Motor neuron (in vitro differentiated cells): ENCODE measurements around the gene MKRN2OS. TPM values are rescaled to one million over a fixed set of nuclear protein-coding genes. Genes with fewer than 3 reads are reported as not detected.

Source experiments
- ATAC-seq, 8 experiments: fragments of 200-7000 bp; cut with Tn5 transposase; replicated peaks in 6 of 8; 2 replicates each; pipeline ENCODE4 v1.8.0; 2021; ENCODE audit warnings: mild to moderate bottlenecking in 8 of 8, moderate library complexity in 8 of 8
- H3K27ac ChIP-seq, 2 donors: fragments of 250-450 bp; sonication (Bioruptor Pico); 2 replicates each; pipeline ENCODE4 v1.9.0; 2021; ENCODE audit warnings: antibody characterized with exemption in 2 of 2, mild to moderate bottlenecking in 2 of 2, moderate library complexity in 1 of 2
- H3K4me1 ChIP-seq, 2 donors: fragments of 250-450 bp; sonication (Bioruptor Pico); replicated peaks in 1 of 2; 2 replicates each; pipeline ENCODE4 v1.6.1; 2021; ENCODE audit warnings: antibody characterized with exemption in 2 of 2, mild to moderate bottlenecking in 2 of 2, moderate library complexity in 1 of 2
- H3K4me3 ChIP-seq, 5 donors: fragments of 250-450 bp; sonication (Bioruptor Pico); 2 replicates each; pipeline ENCODE4 v1.9.0; 2021; ENCODE audit warnings: antibody characterized with exemption in 5 of 5, mild to moderate bottlenecking in 5 of 5, moderate library complexity in 4 of 5
- WGBS, 10 experiments: fragments of 450-650 bp; shearing (Covaris generic); methylation state at CpG; one replicate each; pipeline ENCODE4 v1.0.0; 2022; 5-methylcytosine and 5-hydroxymethylcytosine counted together
- in situ Hi-C, 9 experiments: fragments of 400-800 bp; cut with MboI; loops; one replicate each; pipeline ENCODE4 v1.15.0; 2021; ENCODE audit warnings: low sequenced_read_pairs in 9 of 9, low pct_unique_long_range_greater_than_20kb in 2 of 9; ENCODE audit not compliant: unreplicated experiment in 9 of 9
- total RNA-seq, 8 experiments: library from RNA; unstranded; fragments of 300-600 nt; gene quantifications; 2 replicates each; pipeline versions ENCODE4 v1.2.3 to v1.2.4, GENCODE V29; 2022

MKRN2OS gene
- total RNA-seq, 8 experiments from 2014 or later, result 0.33 to 3.8 (median 1.1) TPM

GRCh38 chr3:12521010-12521409 is 24.3 kb downstream of the MKRN2OS start:
- no peak overlapping the region for H3K4me3 ChIP-seq
- 83 to 100% (median 88%) methylated on average over 1 to 2 of the region's 2 CpGs; no CpG with 5 or more reads in 3 of the 10 experiments for WGBS, 10 experiments
- ATAC-seq, result no peak
- H3K4me1 ChIP-seq, result no peaks in the 10 kb centered on the region
- no peak overlapping the region for H3K27ac ChIP-seq
- in situ Hi-C loops, result no loop called here

- no peak overlapping the region for H3K27ac ChIP-seq
- no peak overlapping the region for H3K4me3 ChIP-seq
- in situ Hi-C loops, result no loop called here
- H3K4me1 ChIP-seq, result no peaks in the 10 kb centered on the region
- WGBS, 10 experiments, result 80 to 100% (median 93%) methylated on average over 1 to 6 of the region's 6 CpGs; no CpG with 5 or more reads in 2 of the 10 experiments
- no peak for ATAC-seq
These were observed 26.9 kb downstream of the MKRN2OS start for GRCh38 chr3:12518261-12519028.

GRCh38 chr3:12516873-12517272 is 28.4 kb downstream of the MKRN2OS start:
- ATAC-seq, result no peak
- in situ Hi-C loops, result no loop called here
- WGBS, 10 experiments, result 93 to 100% (median 100%) methylated on average over 1 to 11 of the region's 11 CpGs; no CpG with 5 or more reads in 1 of the 10 experiments
- H3K27ac ChIP-seq, result no peak overlapping the region
- no peaks in the 10 kb centered on the region for H3K4me1 ChIP-seq
- no peak overlapping the region for H3K4me3 ChIP-seq

- Histone ChIP-seq H3K27ac (no peak overlapping the region), H3K4me1 (no peaks in the 10 kb centered on the region), H3K4me3 (no peak overlapping the region)
- in situ Hi-C loops, result no loop called here
- no peak for ATAC-seq
These were observed 29.7 kb downstream of the MKRN2OS start for GRCh38 chr3:12515631-12516030.

- Histone ChIP-seq H3K27ac (no peak overlapping the region), H3K4me1 (no peaks in the 10 kb centered on the region), H3K4me3 (no peak overlapping the region)
- ATAC-seq, result no peak
- in situ Hi-C loops, result no loop called here
- 56 to 98% (median 92%) methylated on average over 3 to 5 of the region's 5 CpGs; no CpG with 5 or more reads in 2 of the 10 experiments for WGBS, 10 experiments
These were observed 31.4 kb downstream of the MKRN2OS start for GRCh38 chr3:12513694-12514446.

GRCh38 chr3:12512534-12513118 is 32.7 kb downstream of the MKRN2OS start:
- in situ Hi-C loops, result no loop called here
- no peaks in the 10 kb centered on the region for H3K4me1 ChIP-seq
- WGBS, 10 experiments, result 77 to 100% (median 97%) methylated on average over 1 to 4 of the region's 4 CpGs
- H3K4me3 ChIP-seq, result no peak overlapping the region
- H3K27ac ChIP-seq, result no peak overlapping the region
- peak in 3 of 8 experiments; percentile 25 to 40 (median 25) for ATAC-seq

- in situ Hi-C loops, result no loop called here
- WGBS, 10 experiments, result 71 to 100% (median 100%) methylated on average over 1 to 3 of the region's 3 CpGs; no CpG with 5 or more reads in 3 of the 10 experiments
- Histone ChIP-seq H3K4me1 (no peaks in the 10 kb centered on the region), H3K27ac (no peak overlapping the region), H3K4me3 (no peak overlapping the region)
- ATAC-seq, result no peak
These were observed 35.8 kb downstream of the MKRN2OS start for GRCh38 chr3:12509466-12509865.

- H3K4me1 ChIP-seq, result no peaks in the 10 kb centered on the region
- H3K4me3 ChIP-seq, result no peak overlapping the region
- 0 to 100% (median 62%) methylated on average over 1 to 5 of the region's 5 CpGs; no CpG with 5 or more reads in 2 of the 10 experiments for WGBS, 10 experiments
- in situ Hi-C loops, result no loop called here
- ATAC-seq, result peak in 3 of 8 experiments; percentile 54 to 88 (median 84)
- H3K27ac ChIP-seq, result no peak overlapping the region
These were observed 37.0 kb downstream of the MKRN2OS start for GRCh38 chr3:12508291-12508700.

- in situ Hi-C loops, result no loop called here
These were observed 37.6 kb downstream of the MKRN2OS start for GRCh38 chr3:12507591-12508281.

GRCh38 chr3:12506201-12506709 is 39.0 kb downstream of the MKRN2OS start:
- no peak for ATAC-seq
- in situ Hi-C loops, result no loop called here
- Histone ChIP-seq H3K4me3 (no peak overlapping the region), H3K4me1 (no peaks in the 10 kb centered on the region), H3K27ac (no peak overlapping the region)
- WGBS, 10 experiments, result 87 to 100% (median 97%) methylated on average over 2 to 5 of the region's 5 CpGs; no CpG with 5 or more reads in 3 of the 10 experiments

More at GRCh38 chr3:12507591-12508281, 37.6 kb downstream of the MKRN2OS start:
- WGBS, 10 experiments, result 31 to 100% (median 81%) methylated on average over 1 to 7 of the region's 8 CpGs
- Histone ChIP-seq H3K4me1 (no peaks in the 10 kb centered on the region), H3K4me3 (no peak overlapping the region), H3K27ac (peak overlapping the region in 1 of 2 donors; percentile 17)
- peak; percentile 14 to 77 (median 32) for ATAC-seq

GRCh38 chr3:12503126-12503957 is 42.0 kb downstream of the MKRN2OS start:
- ATAC-seq, result no peak
- 89 to 100% (median 96%) methylated on average over 2 to 12 of the region's 18 CpGs for WGBS, 10 experiments
- Histone ChIP-seq H3K27ac (no peak overlapping the region), H3K4me3 (no peak overlapping the region), H3K4me1 (no peaks in the 10 kb centered on the region)
- in situ Hi-C loops, result no loop called here
